ENCODE data around the gene ZNF674. TPM values are rescaled to one million over a fixed set of nuclear protein-coding genes. Genes with fewer than 3 reads are reported as not detected.
A peak's percentile ranks its signal among the peaks of the same experiment; 100 is the strongest.

Gene ZNF674
- total RNA-seq, 2 donors from 2014 or later = 0.99 to 10.4 TPM

GRCh38 chrX:46587158-46587557, 41.9 kb upstream of the ZNF674 start:
- Histone ChIP-seq H3K9me3 (no peaks in the 10 kb centered on the region), H3K36me3 (replicated peaks in 1 of 2; ENCODE audit: insufficient read depth in 1 of 2, low read depth in 2 of 2) (no peaks in the 10 kb centered on the region), H3K27ac (no peak overlapping the region), H3K27me3 (no peaks in the 10 kb centered on the region), H3K4me3 (no peak overlapping the region), H3K4me1 (no peaks in the 10 kb centered on the region)
- 67 to 73% methylated on average over 5 of the region's 5 CpGs for WGBS, 2 donors
- DNase-seq (no peak), ATAC-seq (no peak)
- intact Hi-C loops (cut with DNase I) = no loop called here
- TF ChIP-seq POLR2A (IDR thresholded peaks at IDR 0.05) = no peak

DNA sequence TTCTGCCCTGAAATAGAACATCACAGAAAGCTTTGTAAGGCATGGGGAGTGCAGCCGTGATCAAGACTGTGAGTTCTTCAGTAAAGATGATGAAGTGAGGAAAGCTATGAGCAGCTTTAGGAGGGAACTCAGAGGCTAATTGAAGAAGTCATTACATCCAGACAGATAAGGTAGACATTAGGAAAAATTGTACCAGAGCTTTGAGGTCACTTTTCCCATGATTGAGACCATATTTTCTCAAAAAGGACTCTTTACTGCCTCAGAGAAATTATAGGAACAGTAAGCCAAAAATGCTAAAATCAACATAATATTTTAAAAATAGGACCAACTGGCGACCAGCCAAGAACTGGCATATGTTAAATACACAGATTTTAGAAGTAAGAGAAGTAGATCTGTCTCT, 39.5 kb upstream of the ZNF674 start:
- DNase-seq (no peak), ATAC-seq (no peak)
- no peak overlapping the region for H3K27ac ChIP-seq
- H3K27me3 ChIP-seq = no peaks in the 10 kb centered on the region
- TF ChIP-seq, protein P1, sequence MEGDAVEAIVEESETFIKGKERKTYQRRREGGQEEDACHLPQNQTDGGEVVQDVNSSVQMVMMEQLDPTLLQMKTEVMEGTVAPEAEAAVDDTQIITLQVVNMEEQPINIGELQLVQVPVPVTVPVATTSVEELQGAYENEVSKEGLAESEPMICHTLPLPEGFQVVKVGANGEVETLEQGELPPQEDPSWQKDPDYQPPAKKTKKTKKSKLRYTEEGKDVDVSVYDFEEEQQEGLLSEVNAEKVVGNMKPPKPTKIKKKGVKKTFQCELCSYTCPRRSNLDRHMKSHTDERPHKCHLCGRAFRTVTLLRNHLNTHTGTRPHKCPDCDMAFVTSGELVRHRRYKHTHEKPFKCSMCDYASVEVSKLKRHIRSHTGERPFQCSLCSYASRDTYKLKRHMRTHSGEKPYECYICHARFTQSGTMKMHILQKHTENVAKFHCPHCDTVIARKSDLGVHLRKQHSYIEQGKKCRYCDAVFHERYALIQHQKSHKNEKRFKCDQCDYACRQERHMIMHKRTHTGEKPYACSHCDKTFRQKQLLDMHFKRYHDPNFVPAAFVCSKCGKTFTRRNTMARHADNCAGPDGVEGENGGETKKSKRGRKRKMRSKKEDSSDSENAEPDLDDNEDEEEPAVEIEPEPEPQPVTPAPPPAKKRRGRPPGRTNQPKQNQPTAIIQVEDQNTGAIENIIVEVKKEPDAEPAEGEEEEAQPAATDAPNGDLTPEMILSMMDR (IDR thresholded peaks at IDR 0.05) = no peak
- TF ChIP-seq POLR2A (IDR thresholded peaks at IDR 0.05) = no peak
- no peaks in the 10 kb centered on the region for H3K4me1 ChIP-seq
- no peak overlapping the region for H3K4me3 ChIP-seq
- WGBS, 2 donors = 20 to 71% methylated on average over 1 to 2 of the region's 2 CpGs
- intact Hi-C loops (cut with DNase I) = no loop called here
- no peaks in the 10 kb centered on the region for H3K36me3 ChIP-seq (replicated peaks in 1 of 2; ENCODE audit: insufficient read depth in 1 of 2, low read depth in 2 of 2)
- no peaks in the 10 kb centered on the region for H3K9me3 ChIP-seq

DNA sequence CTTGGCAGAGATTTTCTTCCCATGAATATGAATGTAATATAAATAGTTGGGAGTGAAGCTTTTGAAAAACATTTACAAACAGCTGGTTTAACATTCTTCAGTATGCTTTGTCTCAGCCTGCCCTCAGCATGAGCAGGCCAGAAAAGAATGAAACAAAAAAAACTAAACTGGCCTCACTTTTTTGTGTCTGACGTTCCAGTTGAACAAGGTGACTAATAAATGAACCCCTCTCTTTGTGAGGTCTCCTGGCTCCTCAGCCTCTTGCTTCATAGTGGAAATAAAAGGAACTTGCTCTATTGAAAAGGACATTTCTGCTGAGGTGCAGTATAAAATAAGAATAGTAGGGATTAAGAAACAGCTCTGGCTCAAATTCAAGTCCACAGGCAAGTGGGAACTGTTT, 37.7 kb upstream of the ZNF674 start:
- TF ChIP-seq, protein P1 (IDR thresholded peaks at IDR 0.05) = no peak
- TF ChIP-seq POLR2A (IDR thresholded peaks at IDR 0.05) = no peak
- intact Hi-C loops (cut with DNase I) = no loop called here
- H3K27me3 ChIP-seq = no peaks in the 10 kb centered on the region
- H3K36me3 ChIP-seq (replicated peaks in 1 of 2; ENCODE audit: insufficient read depth in 1 of 2, low read depth in 2 of 2) = no peaks in the 10 kb centered on the region
- H3K4me1 ChIP-seq = no peaks in the 10 kb centered on the region
- WGBS, 2 donors = 30 to 63% methylated on average over 1 of the region's 1 CpG
- H3K4me3 ChIP-seq = no peak overlapping the region
- DNase-seq = peak in 1 of 4 donors; percentile 5
- H3K9me3 ChIP-seq = no peaks in the 10 kb centered on the region
- ATAC-seq = no peak
- H3K27ac ChIP-seq = peak overlapping the region in 1 of 4 donors; percentile 11

DNA sequence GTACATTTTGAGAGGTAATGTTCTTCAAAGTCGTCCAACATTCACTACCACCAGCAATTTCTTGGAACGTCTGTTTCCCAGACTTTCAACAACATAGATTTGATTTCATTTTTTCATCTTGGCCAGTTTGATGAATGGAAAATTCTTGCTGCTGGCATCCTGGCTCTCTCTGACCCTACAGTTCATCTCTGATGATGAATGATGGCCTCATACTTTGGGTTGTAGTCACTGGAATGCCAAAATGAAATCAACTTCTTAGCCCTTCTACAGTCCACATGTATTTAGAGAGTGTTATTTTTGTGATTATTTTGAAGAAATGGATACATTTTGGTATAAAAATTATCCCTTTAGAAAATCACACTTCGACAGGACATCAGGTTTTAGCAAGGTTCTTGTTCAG, 37.1 kb upstream of the ZNF674 start:
- ATAC-seq (no peak), DNase-seq (no peak)
- H3K36me3 ChIP-seq (replicated peaks in 1 of 2; ENCODE audit: insufficient read depth in 1 of 2, low read depth in 2 of 2) = no peaks in the 10 kb centered on the region
- no peaks in the 10 kb centered on the region for H3K9me3 ChIP-seq
- no peaks in the 10 kb centered on the region for H3K27me3 ChIP-seq
- intact Hi-C loops (cut with DNase I) = no loop called here
- H3K27ac ChIP-seq = no peak overlapping the region
- TF ChIP-seq, protein P1 (IDR thresholded peaks at IDR 0.05) = no peak
- no peak for TF ChIP-seq POLR2A (IDR thresholded peaks at IDR 0.05)
- H3K4me3 ChIP-seq = no peak overlapping the region
- WGBS, 2 donors = 71 to 72% methylated on average over 3 of the region's 3 CpGs
- H3K4me1 ChIP-seq = no peaks in the 10 kb centered on the region

- DNase-seq (no peak), ATAC-seq (no peak)
- TF ChIP-seq, protein P1 (IDR thresholded peaks at IDR 0.05) = no peak
- no peak for TF ChIP-seq POLR2A (IDR thresholded peaks at IDR 0.05)
- Histone ChIP-seq H3K9me3 (no peaks in the 10 kb centered on the region), H3K27ac (no peak overlapping the region), H3K4me1 (no peaks in the 10 kb centered on the region), H3K27me3 (no peaks in the 10 kb centered on the region), H3K36me3 (replicated peaks in 1 of 2; ENCODE audit: insufficient read depth in 1 of 2, low read depth in 2 of 2) (no peaks in the 10 kb centered on the region), H3K4me3 (no peak overlapping the region)
- 89 to 97% methylated on average over 3 to 4 of the region's 6 CpGs for WGBS, 2 donors
- intact Hi-C loops (cut with DNase I) = no loop called here
These were observed 35.4 kb upstream of the ZNF674 start for GRCh38 chrX:46580613-46581012.
